ENCODE results near the gene GPR68.

DNA sequence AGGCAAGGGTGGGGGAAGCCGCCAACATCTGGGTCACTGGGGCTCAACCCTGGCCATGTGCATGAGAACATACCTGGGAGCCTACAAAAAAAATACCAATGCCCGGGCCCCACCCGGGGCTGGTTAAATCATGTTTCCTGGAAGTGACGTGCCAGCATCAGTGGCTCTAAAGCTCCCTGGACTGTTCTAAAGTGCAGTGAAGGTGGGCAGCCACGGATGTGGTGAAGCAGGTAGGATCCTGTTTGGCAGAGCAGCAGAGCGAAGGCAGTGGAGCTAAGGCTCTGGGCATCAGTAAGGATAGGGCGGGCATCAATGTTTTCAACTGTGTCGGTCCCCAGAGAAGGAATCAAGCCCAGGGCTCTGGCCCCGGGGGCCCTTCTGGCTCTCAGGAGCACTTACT, 525 bp upstream of the GPR68 start:
- TF ChIP-seq RAD21 (IDR thresholded peaks at IDR 0.05; ENCODE audit: low read length) = no peak
- TF ChIP-seq, protein P1, sequence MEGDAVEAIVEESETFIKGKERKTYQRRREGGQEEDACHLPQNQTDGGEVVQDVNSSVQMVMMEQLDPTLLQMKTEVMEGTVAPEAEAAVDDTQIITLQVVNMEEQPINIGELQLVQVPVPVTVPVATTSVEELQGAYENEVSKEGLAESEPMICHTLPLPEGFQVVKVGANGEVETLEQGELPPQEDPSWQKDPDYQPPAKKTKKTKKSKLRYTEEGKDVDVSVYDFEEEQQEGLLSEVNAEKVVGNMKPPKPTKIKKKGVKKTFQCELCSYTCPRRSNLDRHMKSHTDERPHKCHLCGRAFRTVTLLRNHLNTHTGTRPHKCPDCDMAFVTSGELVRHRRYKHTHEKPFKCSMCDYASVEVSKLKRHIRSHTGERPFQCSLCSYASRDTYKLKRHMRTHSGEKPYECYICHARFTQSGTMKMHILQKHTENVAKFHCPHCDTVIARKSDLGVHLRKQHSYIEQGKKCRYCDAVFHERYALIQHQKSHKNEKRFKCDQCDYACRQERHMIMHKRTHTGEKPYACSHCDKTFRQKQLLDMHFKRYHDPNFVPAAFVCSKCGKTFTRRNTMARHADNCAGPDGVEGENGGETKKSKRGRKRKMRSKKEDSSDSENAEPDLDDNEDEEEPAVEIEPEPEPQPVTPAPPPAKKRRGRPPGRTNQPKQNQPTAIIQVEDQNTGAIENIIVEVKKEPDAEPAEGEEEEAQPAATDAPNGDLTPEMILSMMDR (conservative IDR thresholded peaks at IDR 0.05; ENCODE audit: low read depth, low read length) = no peak
- no peak for TF ChIP-seq MXI1 (IDR thresholded peaks at IDR 0.05; ENCODE audit: borderline replicate concordance, low read depth, low read length)
- TF ChIP-seq CEBPB (IDR thresholded peaks at IDR 0.05; ENCODE audit: low read depth, low read length) = no peak
- TF ChIP-seq POLR2A (IDR thresholded peaks at IDR 0.05; ENCODE audit: low read depth, low read length) = no peak
- TF ChIP-seq NFE2L2 (IDR thresholded peaks at IDR 0.05; ENCODE audit: low read depth, low read length) = no peak
- no peak for TF ChIP-seq SMC3 (IDR thresholded peaks at IDR 0.05; ENCODE audit: low read depth, low read length)
- no peak for TF ChIP-seq USF2 (IDR thresholded peaks at IDR 0.05; ENCODE audit: low read depth, low read length)
- TF ChIP-seq, protein P2, sequence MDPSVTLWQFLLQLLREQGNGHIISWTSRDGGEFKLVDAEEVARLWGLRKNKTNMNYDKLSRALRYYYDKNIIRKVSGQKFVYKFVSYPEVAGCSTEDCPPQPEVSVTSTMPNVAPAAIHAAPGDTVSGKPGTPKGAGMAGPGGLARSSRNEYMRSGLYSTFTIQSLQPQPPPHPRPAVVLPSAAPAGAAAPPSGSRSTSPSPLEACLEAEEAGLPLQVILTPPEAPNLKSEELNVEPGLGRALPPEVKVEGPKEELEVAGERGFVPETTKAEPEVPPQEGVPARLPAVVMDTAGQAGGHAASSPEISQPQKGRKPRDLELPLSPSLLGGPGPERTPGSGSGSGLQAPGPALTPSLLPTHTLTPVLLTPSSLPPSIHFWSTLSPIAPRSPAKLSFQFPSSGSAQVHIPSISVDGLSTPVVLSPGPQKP (IDR thresholded peaks at IDR 0.05; ENCODE audit: borderline replicate concordance, low read depth, low read length) = no peak
- TF ChIP-seq RFX5 (IDR thresholded peaks at IDR 0.05; ENCODE audit: low read depth, low read length) = no peak
- no peak for TF ChIP-seq MAZ (IDR thresholded peaks at IDR 0.05; ENCODE audit: borderline replicate concordance, low read depth, low read length)
- TF ChIP-seq RCOR1 (IDR thresholded peaks at IDR 0.05; ENCODE audit: insufficient replicate concordance, low read length) = no peak

Measured in IMR-90 (cell line).